Airway epithelial cell (primary cell): Measurements from ENCODE around the gene TBC1D3K. TPM values are rescaled to one million over a fixed set of nuclear protein-coding genes. Genes with fewer than 3 reads are reported as not detected.

Experiments
- total RNA-seq: library from RNA; depleted of rRNA; stranded (reverse); fragments of >200 nt; gene quantifications from 2 replicates; pipeline ENCODE4 v1.2.3, GENCODE V29; 2015

The TBC1D3K gene
- not detected in 2 replicates for total RNA-seq

GRCh38 chr17:37924115-37924514 lies at the start of gene TBC1D3K:
Gene TBC1D3K, plus strand, starts transcription at chr17:37924415. Its CDS starts 1,585 bp downstream, at chr17:37926000.

Other genes starting within 250 kb of the TBC1D3K start
- gene HNF1B, start 179.4 kb upstream of the TBC1D3K start, total RNA-seq = 0.05 and 0.21 TPM in 2 replicates
- gene TBC1D3L, start 64.6 kb downstream of the TBC1D3K start, total RNA-seq = 2.4 and 4.2 TPM in 2 replicates
- not detected in 2 replicates for gene TBC1D3D, start 79.6 kb downstream of the TBC1D3K start, total RNA-seq
- gene TBC1D3C, start 144.2 kb downstream of the TBC1D3K start, total RNA-seq = not detected in 2 replicates
- not detected in 2 replicates for gene TBC1D3E, start 203.5 kb downstream of the TBC1D3K start, total RNA-seq